Thyroid gland (tissue), 4 donors: ENCODE results near the gene CAPZA1.

Experiments used
- POLR2A ChIP-seq, 2 donors: fragments of 450-650 bp; IDR thresholded peaks; one replicate each; pipeline ENCODE4 v1.6.1; 2017; ENCODE audit warnings: antibody characterized with exemption in 2 of 2, mild to moderate bottlenecking in 2 of 2, moderate library complexity in 1 of 2
- TF ChIP-seq, protein P1 (sequence below), 6 experiments: fragments of 200-600 bp in 3 of 6; fragments of 450-650 bp in 3 of 6; sonication (generic) in 3 of 6; IDR thresholded peaks; one replicate each; pipeline ENCODE4 v1.5.1; 2016 to 2019; ENCODE audit warnings: antibody characterized with exemption in 6 of 6, mild to moderate bottlenecking in 2 of 6, inconsistent platforms in 1 of 6, moderate library complexity in 1 of 6

DNA sequence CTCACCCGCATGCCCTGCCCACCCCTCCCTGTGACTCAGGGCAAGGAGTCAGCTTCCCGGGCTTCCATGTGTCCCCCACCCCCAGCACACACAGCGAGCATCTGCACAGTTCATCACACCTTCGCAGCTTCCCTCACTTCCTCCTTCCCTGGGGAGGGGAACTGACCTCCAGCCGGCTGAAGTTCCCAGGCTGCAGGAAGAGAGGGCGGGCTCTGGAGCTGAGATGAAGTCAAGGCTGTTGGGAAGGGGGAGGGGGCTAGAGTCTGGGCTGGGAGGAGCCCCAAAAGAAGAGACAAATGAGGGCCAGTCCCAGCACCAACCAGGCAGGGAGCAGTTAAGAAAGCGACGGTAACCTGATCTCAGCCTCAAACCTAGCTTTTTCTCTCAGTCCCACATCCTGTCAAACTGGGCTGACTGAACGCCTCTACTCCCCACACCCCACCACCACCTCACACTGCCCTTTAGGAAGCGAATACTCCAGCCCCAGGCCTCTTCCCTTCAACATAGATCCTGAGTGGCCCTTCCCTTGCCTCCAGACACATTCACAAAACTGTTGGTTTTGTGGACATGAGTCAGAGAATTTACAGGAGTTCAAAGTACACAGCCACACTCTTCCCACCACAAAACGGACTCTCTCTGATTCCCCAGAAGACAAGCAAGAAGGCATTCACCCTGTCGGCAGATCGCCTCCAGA is 85.4 kb downstream of the CAPZA1 start:
- TF ChIP-seq, protein P1, sequence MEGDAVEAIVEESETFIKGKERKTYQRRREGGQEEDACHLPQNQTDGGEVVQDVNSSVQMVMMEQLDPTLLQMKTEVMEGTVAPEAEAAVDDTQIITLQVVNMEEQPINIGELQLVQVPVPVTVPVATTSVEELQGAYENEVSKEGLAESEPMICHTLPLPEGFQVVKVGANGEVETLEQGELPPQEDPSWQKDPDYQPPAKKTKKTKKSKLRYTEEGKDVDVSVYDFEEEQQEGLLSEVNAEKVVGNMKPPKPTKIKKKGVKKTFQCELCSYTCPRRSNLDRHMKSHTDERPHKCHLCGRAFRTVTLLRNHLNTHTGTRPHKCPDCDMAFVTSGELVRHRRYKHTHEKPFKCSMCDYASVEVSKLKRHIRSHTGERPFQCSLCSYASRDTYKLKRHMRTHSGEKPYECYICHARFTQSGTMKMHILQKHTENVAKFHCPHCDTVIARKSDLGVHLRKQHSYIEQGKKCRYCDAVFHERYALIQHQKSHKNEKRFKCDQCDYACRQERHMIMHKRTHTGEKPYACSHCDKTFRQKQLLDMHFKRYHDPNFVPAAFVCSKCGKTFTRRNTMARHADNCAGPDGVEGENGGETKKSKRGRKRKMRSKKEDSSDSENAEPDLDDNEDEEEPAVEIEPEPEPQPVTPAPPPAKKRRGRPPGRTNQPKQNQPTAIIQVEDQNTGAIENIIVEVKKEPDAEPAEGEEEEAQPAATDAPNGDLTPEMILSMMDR (IDR thresholded peaks at IDR 0.05), result peak in 1 of 6 experiments; percentile 14
- TF ChIP-seq POLR2A (IDR thresholded peaks at IDR 0.05), result peak in 1 of 2 donors; percentile 90
